Skeletal muscle tissue (tissue), 4 donors: ENCODE data around the gene PTPRK. TPM values are rescaled to one million over a fixed set of nuclear protein-coding genes. Genes with fewer than 3 reads are reported as not detected.

ENCODE experiments used
- H3K27ac ChIP-seq: one replicate; pipeline ENCODE4 v1.7.0; 2013; ENCODE audit warnings: mild to moderate bottlenecking, low read depth, low read length, inconsistent platforms
- H3K27me3 ChIP-seq, 3 donors: one replicate each; pipeline ENCODE4 v1.7.0; 2013; ENCODE audit warnings: low read length in 3 of 3; ENCODE audit not compliant: control insufficient read depth in 3 of 3, insufficient read depth in 3 of 3
- H3K36me3 ChIP-seq, 3 donors: one replicate each; pipeline ENCODE4 v1.7.0; 2013; ENCODE audit warnings: low read length in 3 of 3; ENCODE audit not compliant: control insufficient read depth in 3 of 3, insufficient read depth in 3 of 3
- H3K4me1 ChIP-seq, 3 donors: one replicate each; pipeline ENCODE4 v1.7.0; 2013; ENCODE audit warnings: low read length in 3 of 3, mild to moderate bottlenecking in 3 of 3; ENCODE audit not compliant: control insufficient read depth in 3 of 3, insufficient read depth in 3 of 3
- H3K4me3 ChIP-seq, 3 donors: one replicate each; pipeline ENCODE4 v1.7.0; 2013; ENCODE audit warnings: low read length in 3 of 3
- H3K9ac ChIP-seq, 3 donors: one replicate each; pipeline ENCODE4 v1.7.0; 2013; ENCODE audit warnings: low read length in 3 of 3, mild to moderate bottlenecking in 3 of 3, moderate library complexity in 2 of 3, low read depth in 1 of 3
- H3K9me3 ChIP-seq, 3 donors: one replicate each; pipeline ENCODE4 v1.7.0; 2013; ENCODE audit warnings: low read length in 3 of 3; ENCODE audit not compliant: control insufficient read depth in 3 of 3
- total RNA-seq: library from RNA; depleted of rRNA; stranded (reverse); fragments of >200 nt; gene quantifications from one replicate; pipeline ENCODE4 v1.2.3, GENCODE V29; 2014
- donor health status: Osteomylitis.

The PTPRK gene
- total RNA-seq, 1 donor from 2014 or later = 37.1 TPM

DNA sequence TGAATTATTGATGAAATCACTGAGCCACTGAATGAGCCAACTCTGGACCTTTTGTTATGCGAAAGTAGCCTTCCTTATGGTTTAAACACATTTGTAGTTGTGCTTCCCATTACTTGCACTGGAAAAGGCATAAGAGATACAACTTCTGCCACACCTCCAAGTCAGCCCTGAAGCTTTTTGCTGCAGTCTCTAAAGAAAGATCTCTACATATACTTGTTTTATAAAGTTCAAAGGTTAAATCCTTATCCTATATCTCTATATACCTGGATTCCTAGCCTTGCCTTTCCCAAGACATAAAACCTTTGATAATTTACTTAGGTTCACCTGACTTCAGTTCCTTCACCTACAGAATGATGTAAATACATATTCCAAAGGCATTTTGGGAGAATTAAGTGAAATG lies 132.0 kb downstream of the PTPRK start:
- Histone ChIP-seq H3K9ac (no peak overlapping the region), H3K27me3 (no peaks in the 10 kb centered on the region), H3K36me3 (no peaks in the 10 kb centered on the region), H3K27ac (no peak overlapping the region), H3K4me3 (no peak overlapping the region), H3K9me3 (no peaks in the 10 kb centered on the region), H3K4me1 (peaks cover 0 to 5% (median 2%) of the 10 kb centered on the region in 3 donors)

DNA sequence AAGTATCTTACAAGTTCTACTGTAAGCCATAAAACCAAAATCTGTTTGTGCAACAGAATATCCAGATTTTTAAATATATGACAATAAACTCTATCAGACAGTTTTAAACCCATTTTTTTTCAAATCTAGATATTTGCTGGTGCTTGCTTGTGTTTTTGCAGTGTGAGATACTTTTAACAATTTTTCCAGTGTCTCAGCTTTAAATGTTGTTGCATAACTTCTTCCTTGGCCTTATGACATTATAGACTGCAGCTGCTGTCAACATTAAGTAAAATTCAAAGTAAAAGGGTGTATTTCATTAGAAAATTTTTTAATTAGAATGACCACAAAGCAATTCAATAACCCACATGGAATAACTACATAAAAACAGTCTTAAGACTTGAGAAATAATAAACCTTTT lies 139.5 kb downstream of the PTPRK start:
- H3K4me3 ChIP-seq = no peak overlapping the region
- H3K27ac ChIP-seq = no peak overlapping the region
- H3K9ac ChIP-seq = no peak overlapping the region
- H3K27me3 ChIP-seq = no peaks in the 10 kb centered on the region
- no peaks in the 10 kb centered on the region for H3K36me3 ChIP-seq
- H3K4me1 ChIP-seq = no peaks in the 10 kb centered on the region
- peaks cover 0 to 2% (median 0%) of the 10 kb centered on the region in 3 donors for H3K9me3 ChIP-seq

DNA sequence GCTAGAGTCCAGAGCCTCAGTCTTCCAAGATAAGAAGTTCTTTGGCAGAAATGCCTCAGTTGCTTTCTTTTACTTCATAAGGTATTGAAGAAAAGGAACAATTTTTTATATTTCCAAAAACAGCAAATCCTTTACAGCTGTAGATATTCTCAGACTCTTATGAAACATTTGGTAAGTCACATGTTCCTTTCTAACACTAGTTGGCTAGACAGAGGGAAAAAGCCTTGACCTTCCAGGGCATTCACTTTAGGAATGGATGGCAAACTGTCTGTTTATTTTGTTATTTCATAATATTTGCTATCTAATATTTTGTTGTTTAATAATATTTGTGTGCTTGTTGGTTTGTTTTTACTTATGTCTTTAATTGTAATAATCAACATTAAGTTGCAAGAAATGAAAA lies 140.8 kb downstream of the PTPRK start:
- no peak overlapping the region for H3K27ac ChIP-seq

DNA sequence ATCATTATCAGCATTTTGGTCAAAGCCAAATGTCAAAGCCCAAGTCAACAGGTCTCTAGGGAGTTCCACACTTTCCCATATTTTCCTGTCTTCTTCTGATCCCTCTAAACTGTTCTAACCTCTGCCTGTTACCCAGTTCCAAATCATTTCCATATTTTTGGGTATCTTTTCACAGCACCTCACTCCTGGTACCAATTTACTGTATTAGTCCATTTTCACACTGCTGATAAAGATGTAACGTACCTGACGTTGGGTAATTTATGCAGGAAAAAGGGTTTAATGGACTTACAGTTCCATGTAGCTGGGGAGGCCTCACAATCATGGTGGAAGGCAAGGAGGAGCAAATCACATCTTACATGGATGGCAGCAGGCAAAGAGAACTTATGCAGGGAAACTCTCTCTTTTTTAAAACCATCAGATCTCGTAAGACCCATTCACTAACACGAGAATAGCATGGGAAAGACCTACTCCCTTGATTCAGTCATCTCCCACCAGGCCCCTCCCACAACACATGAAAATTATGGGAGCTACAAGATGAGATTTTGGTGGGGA lies 143.4 kb downstream of the PTPRK start:
- Histone ChIP-seq H3K9ac (no peak overlapping the region), H3K4me1 (no peaks in the 10 kb centered on the region), H3K36me3 (no peaks in the 10 kb centered on the region)

More for the DNA sequence above, 140.8 kb downstream of the PTPRK start:
- H3K4me3 ChIP-seq = no peak overlapping the region
- no peak overlapping the region for H3K9ac ChIP-seq
- H3K36me3 ChIP-seq = no peaks in the 10 kb centered on the region
- H3K9me3 ChIP-seq = peaks cover 0 to 2% (median 0%) of the 10 kb centered on the region in 3 donors
- no peaks in the 10 kb centered on the region for H3K27me3 ChIP-seq
- no peaks in the 10 kb centered on the region for H3K4me1 ChIP-seq

DNA sequence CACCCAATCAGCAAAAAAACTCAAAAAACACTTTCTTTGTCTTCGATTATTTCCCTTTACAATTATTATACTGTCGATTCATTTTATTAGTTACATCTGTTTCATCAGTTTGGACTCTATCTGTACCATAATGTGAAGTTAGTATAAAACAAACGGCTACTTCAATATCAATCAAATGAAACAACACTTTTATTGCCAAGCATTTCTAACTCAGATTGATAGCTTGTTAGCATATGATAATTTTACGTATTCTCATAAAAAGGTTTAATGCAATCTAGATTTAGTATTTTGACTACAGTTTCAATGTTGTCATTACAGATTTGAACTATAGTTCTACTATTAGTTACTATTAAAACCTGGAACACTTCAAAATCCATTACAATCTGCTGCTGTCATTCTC lies 149.3 kb downstream of the PTPRK start:
- Histone ChIP-seq H3K9me3 (peaks cover 0 to under 1% (median 0%) of the 10 kb centered on the region in 3 donors), H3K27me3 (no peaks in the 10 kb centered on the region), H3K36me3 (no peaks in the 10 kb centered on the region), H3K4me3 (no peak overlapping the region), H3K27ac (no peak overlapping the region), H3K9ac (no peak overlapping the region), H3K4me1 (no peaks in the 10 kb centered on the region)

More for the DNA sequence above, 143.4 kb downstream of the PTPRK start:
- Histone ChIP-seq H3K27me3 (no peaks in the 10 kb centered on the region), H3K27ac (no peak overlapping the region), H3K4me3 (no peak overlapping the region), H3K9me3 (peaks cover 0 to 2% (median 0%) of the 10 kb centered on the region in 3 donors)

DNA sequence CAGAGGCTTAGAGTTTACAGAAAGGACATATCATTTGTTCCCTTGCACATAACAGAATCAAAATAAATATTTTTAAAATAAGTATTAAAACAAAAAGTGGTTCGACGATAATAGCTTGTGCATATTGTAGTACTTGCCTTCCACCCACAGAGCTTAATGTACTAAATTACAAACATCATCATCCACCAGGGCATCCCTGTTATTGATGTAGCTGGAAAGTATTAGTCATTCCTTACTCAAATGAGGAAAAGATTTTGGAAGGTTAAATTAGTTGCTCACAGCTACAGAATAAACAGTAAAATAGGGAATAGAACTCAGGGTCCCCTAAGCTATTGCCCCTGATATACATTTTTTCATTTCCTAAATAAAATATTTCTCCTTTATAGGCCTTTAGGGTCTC lies 150.3 kb downstream of the PTPRK start:
- no peak overlapping the region for H3K27ac ChIP-seq
- no peak overlapping the region for H3K4me3 ChIP-seq
- no peak overlapping the region for H3K9ac ChIP-seq
- H3K27me3 ChIP-seq = no peaks in the 10 kb centered on the region
- H3K36me3 ChIP-seq = no peaks in the 10 kb centered on the region
- no peaks in the 10 kb centered on the region for H3K9me3 ChIP-seq
- no peaks in the 10 kb centered on the region for H3K4me1 ChIP-seq

DNA sequence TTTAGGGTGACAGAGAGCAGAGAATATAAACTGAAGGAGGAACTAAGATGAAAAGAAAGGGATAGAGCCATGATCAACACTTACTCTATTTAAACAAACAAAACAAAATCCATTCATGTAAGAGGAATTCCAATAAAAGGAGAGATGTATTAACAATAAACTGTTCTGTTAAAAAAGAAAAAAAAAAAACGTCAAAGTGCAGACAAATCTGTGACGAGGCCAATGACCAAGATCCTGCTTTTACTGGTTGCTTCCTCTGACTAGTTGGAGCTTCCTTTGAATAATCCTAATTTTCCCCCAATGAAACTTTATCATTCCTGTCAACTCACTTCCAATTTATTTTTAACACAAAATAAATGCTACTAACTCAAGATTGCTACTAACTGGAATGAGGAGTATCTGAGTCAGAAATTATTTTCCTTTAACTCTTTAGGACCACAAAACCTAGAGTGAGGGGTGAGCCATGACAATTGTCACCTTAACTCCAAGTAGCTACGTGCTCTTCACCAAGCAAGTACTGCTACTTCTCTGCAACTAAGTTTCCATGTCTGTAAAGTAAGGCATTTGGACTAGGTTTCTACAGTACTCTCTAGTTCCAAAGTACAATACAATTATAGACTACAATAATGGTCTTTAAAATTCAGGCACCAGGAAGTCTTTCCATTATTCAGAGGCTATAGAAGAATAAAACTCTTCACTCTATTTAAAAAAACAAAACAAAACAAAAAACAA lies 152.0 kb downstream of the PTPRK start:
- no peaks in the 10 kb centered on the region for H3K4me1 ChIP-seq
- H3K36me3 ChIP-seq = no peaks in the 10 kb centered on the region
- no peak overlapping the region for H3K9ac ChIP-seq
- no peaks in the 10 kb centered on the region for H3K9me3 ChIP-seq
- H3K27ac ChIP-seq = no peak overlapping the region
- no peaks in the 10 kb centered on the region for H3K27me3 ChIP-seq
- H3K4me3 ChIP-seq = no peak overlapping the region

DNA sequence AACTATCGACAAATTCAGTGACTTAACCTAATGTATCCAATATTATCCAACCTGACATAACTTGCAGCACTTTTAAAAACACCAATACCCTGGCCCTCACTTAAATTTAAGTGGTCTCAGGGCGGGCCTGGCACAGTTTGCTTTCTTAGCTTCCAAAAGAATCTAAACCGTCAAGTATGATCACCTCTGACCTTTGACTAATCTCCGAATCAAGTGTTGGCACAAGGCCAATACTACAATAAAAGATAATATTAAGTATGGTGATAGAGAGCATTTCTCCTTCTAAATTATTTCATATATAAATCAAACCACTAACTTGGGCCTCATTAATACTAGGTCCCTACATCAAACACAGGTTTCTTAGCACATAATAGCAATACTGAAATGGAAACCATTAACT lies 153.0 kb downstream of the PTPRK start:
- H3K27me3 ChIP-seq = no peaks in the 10 kb centered on the region
- H3K9me3 ChIP-seq = no peaks in the 10 kb centered on the region
- no peaks in the 10 kb centered on the region for H3K4me1 ChIP-seq
- H3K9ac ChIP-seq = no peak overlapping the region
- no peak overlapping the region for H3K4me3 ChIP-seq
- H3K27ac ChIP-seq = no peak overlapping the region
- no peaks in the 10 kb centered on the region for H3K36me3 ChIP-seq

DNA sequence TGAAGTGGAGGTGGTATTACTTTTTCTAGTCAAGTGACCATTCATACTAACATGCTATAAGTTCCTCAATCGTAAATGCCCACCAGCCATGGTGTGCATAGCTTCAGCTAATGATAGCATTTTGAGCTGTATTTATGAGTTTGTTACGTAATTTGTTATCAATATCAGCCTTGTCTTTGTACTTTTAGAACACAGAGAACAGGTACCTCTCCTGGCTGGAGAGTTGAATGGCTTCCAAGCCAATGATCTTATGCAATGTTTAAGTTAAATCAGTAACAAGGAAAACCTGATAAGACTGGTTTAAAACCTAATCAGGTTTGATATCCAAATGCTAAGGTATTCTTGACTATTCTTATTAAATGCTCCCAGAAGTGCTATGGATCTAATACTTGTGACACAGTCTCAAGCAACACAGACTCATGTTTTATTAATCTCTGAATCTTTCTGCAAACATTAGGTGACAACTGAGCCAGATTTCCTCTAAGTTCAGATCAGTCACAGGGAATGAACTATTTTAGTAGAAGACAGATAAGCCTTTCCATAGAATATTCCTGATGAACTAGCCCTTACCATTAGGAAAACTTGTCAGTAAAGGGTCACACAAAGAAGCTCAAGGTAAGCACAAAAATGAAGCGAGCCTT lies 154.8 kb downstream of the PTPRK start:
- Histone ChIP-seq H3K4me3 (no peak overlapping the region), H3K27me3 (no peaks in the 10 kb centered on the region), H3K9ac (no peak overlapping the region), H3K9me3 (no peaks in the 10 kb centered on the region), H3K27ac (no peak overlapping the region), H3K36me3 (no peaks in the 10 kb centered on the region), H3K4me1 (no peaks in the 10 kb centered on the region)

DNA sequence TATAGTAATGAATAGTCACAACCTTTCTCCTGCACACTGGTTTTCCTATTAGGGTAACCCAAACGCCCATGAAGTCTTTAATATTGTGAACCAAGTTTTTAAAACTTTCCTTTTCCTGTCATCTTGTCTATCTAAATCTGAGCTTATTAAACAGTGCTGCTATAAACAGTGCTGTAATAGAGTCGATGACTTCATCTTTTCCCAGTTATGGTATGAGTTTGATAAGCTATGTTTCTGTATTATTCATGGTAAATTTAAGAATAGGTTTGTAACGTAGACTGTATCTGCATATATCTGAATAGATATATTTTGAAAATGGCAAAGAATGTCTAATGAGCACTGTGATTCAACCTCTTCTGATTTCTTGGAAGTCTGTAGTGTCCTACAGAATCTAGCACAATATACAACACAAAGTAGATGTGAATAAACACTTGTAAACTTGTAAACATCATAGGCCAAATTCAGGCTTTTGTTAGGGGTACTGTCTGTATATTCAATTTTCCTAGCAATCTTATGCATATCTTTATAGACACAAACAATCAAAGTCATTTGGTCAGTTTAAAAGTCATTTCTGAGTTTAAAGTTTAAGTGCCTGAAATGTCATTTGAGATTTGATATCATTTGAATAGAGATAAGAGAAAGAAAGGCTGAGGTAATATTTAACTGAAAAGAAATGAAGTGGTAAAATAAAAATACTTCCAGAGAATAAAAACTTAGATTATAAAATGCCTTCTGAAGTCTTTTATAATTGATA lies 155.5 kb downstream of the PTPRK start:
- H3K4me1 ChIP-seq = no peaks in the 10 kb centered on the region
- H3K27me3 ChIP-seq = no peaks in the 10 kb centered on the region
- H3K36me3 ChIP-seq = no peaks in the 10 kb centered on the region
- no peak overlapping the region for H3K9ac ChIP-seq
- no peaks in the 10 kb centered on the region for H3K9me3 ChIP-seq
- H3K4me3 ChIP-seq = no peak overlapping the region
- no peak overlapping the region for H3K27ac ChIP-seq
